NCI-H1048 (cell line): Measurements from ENCODE around the gene HS6ST3.

ENCODE experiments used
- DNase-seq: peaks from one replicate; lab custom pipeline; 2025; lab: John Stamatoyannopoulos, UW

Gene HS6ST3

DNA sequence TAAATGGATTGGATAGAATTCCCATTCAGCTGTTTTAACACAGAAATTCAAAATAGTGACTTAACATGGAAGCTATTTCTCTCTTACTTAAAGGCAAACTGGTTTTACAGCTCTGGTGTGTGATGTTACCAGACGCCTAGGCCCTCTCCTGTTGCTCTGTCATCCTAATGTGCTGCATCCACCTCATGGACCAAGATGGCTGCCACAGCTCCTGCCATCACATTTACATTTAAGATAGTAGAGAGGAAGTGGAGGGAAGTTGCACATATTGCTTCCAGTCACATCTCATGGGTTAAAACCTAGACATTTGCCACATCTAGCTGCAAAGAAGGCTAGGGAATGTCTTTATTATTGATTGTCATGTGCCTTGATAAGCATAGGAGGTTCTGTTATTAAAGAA lies 746.8 kb downstream of the HS6ST3 start:
- no peak for DNase-seq

- no peak for DNase-seq
Observed at GRCh38 chr13:96837809-96838208, 747.9 kb downstream of the HS6ST3 start.

DNA sequence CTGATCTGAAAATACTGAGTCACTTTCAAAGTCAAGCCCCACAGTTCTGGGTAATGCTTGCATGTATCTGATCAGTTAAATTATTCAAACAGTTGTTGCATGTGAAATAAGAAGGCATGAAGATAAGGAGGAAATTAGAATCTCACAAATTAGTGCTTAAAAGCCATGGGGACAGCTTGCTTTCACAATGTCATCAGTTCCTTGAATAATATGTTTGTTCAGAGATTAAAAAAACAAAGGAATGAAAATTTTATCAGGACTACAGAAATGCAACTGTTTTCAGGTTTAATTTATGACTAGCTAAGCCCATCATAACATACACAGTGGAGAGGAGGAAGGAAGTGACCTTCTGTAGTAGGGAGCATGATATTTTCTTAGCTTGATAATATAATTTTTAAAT lies 754.3 kb downstream of the HS6ST3 start:
- no peak for DNase-seq

- DNase-seq: no peak
Observed at GRCh38 chr13:96844616-96845015, 754.7 kb downstream of the HS6ST3 start.

GRCh38 chr13:96848286-96848685 lies 758.4 kb downstream of the HS6ST3 start:
- DNase-seq: no peak

- no peak for DNase-seq
Observed at GRCh38 chr13:96849091-96849490, 759.2 kb downstream of the HS6ST3 start.

DNA sequence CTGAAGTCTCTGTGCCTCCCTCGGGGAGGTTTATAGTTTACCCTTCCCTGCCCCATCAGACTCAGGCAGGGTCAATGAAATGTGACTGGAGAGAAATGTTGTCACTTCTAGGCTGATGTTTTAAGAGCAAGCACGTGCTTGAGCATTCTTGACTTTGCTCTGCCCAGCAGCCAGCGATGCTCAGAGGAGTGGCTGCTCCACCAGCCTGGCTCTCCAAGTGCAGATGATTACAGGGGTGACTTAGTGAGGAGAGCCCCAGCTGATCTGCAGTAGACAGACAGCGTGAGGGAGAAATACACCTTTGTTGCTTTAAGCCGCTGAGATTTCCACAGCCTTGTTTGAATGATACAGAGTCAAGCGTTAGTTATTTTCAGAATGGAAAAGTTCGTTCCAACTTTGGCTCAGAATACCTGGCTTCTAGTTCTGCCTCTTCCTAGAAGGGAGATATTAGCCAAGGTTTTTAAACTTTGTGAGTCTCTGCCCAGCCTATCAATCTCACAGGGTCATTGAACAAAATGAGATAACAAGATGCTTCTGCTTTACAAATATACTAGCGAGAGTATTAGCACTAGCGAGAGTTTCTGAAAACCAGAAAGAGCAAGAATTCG lies 760.7 kb downstream of the HS6ST3 start:
- no peak for DNase-seq

DNA sequence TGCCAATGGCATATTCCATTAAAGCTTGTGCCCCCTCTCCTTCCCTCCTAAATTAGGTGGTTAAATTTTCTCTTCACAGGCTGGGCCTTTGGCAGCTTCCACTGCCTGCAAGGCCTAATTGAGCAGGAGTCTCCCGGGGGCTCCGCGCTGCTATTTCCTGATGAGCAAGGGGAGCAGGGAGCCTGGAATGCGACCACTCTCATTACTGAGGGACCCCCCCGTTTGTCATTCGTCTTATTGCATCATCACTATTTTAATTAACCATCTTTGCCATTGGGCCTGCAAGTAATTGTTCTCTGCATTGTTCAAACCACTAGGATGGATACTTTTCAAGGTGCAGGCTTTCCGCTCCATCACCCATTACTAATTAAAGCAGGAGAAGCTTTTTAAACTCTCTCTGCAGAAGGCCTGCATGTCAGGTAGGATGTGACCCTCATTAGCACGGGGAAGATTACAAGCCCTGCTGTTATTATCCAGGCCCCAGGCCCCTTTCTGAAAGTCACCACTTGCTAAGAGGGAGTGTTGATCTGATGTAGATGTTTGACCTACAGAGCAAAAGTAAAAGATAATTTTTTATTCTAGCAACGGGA lies 762.0 kb downstream of the HS6ST3 start:
- DNase-seq: no peak

DNA sequence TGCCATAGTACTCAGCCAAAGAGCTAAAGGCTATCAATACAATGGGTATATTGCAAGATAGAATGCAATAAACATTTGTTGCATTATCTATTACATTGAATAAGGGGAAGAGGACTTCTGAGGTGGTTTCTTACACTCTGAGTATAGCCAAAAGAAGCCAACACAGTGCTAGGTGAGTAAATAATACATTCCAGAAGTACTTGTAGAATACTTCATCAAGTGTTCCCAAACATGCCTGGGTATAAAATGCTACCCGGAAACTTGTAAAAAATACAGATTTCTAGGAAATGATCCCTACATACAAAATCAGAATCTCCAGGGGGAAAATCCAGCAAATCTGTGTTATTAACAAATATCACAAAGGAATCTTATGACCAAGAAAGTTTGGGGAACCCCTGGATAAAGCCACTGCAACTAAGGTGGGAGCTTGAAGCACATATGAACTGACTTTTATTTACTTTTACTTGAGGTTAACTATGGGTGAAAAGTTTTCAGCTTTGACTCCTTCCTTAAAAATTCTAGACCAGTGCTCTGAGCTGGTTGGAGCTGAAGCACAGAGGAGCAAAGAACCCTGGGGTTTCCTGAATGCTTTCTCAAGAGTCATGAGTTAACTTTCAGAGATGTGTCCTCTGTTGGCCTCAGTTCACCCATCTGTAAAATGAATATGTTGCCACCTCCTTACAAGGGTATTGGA lies 768.4 kb downstream of the HS6ST3 start:
- no peak for DNase-seq

DNA sequence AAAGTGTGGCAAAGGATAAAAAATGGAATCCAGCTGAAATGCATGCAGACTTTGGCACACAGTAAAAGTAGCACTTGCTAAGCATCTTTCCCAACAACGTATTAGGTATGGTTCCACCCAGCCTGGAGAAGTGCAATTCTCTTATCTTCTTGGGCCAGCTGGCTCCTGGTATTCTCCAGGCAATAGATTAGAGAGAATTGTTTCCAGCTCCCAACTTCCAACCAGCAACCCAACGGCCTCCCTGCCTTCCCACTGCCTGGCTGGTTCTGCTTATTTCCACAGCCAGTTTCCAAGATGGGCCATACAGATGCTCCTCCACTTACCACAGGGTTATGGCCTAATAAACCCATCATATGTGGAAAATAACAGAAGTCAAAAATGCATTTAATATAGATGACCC lies 771.0 kb downstream of the HS6ST3 start:
- DNase-seq: no peak

- no peak for DNase-seq
Observed at GRCh38 chr13:96862093-96862492, 772.2 kb downstream of the HS6ST3 start.

DNA sequence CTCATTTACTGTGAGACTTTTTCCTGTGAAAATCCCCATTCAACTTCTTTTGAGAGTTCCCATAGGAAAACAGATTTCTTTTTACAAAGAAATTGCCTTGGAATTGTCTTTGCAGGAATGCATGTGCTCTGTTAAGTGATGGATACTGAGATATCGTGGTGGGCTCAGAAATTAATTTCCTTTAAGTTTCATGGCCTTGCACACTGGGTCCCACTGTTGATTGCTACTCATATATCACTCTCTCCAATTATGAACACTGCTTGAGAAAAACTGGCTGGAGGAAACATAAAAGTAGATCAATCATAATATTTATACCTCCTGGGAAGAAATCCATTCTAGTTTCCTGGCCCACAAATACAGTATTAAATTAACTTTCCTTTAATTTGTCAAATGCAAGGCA lies 773.1 kb downstream of the HS6ST3 start:
- DNase-seq: no peak

DNA sequence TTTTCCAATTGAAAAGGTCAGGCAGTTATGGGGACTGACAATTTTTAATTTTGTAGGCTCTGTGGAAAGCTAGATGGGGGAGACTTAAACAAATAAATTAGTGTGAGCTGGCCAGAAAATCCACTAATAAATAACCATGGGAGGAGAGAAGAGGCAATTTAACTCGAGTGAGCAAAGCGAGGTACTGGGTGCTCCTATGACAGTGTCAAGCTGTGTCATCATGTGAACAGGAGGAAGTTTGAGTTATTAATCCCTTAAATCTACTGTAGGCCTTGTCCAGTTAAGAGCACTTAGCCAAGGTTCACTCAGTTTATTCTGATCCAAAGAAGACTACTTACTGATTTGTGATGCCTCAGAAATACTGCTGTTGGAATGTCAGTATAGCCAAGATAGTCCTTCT lies 781.6 kb downstream of the HS6ST3 start:
- no peak for DNase-seq

GRCh38 chr13:96880419-96880818 lies 790.5 kb downstream of the HS6ST3 start:
- no peak for DNase-seq
